22Rv1 (cell line): ENCODE measurements around the gene TTC7B.

ENCODE experiments used
- ZFX ChIP-seq: fragments of 450-650 bp; IDR thresholded peaks from 2 replicates; pipeline ENCODE4 v1.6.1; 2017; ENCODE audit warnings: antibody characterized with exemption, borderline replicate concordance
- TF ChIP-seq, protein P1 (sequence below): fragments of 450-650 bp; IDR thresholded peaks from 2 replicates; pipeline ENCODE4 v1.5.1; 2017; ENCODE audit warnings: mild to moderate bottlenecking

DNA sequence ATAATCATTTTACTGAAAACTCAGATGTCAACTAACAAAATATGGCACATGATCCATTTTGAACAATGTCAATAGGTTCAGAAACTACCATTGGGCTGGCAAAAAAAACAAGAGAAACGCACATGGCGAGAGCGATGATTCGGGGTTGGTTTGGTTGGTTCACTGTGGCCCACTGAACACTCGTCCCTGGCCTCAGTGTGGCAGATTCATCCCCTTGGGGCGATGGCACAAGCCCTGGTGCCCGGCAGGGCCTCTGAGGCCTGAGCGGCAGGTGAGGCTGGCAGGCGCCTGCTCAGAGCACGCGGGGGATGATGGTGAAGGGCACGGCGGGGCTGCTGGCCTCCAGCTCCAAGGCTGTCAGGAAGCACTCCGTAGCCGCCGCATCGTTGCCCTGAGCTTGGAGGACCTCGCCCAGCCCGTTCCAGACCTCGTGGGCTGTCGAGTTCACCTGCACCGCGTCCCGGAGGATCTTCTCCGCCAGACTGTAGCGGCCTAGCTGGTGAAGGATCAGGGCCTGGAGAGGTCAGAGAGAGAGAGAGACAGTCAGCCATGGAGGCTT lies 275.1 kb downstream of the TTC7B start:
- TF ChIP-seq, protein P1, sequence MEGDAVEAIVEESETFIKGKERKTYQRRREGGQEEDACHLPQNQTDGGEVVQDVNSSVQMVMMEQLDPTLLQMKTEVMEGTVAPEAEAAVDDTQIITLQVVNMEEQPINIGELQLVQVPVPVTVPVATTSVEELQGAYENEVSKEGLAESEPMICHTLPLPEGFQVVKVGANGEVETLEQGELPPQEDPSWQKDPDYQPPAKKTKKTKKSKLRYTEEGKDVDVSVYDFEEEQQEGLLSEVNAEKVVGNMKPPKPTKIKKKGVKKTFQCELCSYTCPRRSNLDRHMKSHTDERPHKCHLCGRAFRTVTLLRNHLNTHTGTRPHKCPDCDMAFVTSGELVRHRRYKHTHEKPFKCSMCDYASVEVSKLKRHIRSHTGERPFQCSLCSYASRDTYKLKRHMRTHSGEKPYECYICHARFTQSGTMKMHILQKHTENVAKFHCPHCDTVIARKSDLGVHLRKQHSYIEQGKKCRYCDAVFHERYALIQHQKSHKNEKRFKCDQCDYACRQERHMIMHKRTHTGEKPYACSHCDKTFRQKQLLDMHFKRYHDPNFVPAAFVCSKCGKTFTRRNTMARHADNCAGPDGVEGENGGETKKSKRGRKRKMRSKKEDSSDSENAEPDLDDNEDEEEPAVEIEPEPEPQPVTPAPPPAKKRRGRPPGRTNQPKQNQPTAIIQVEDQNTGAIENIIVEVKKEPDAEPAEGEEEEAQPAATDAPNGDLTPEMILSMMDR: no peak
- TF ChIP-seq ZFX: no peak
